Measurements from ENCODE around the gene URB2. TPM values are rescaled to one million over a fixed set of nuclear protein-coding genes. Genes with fewer than 3 reads are reported as not detected.

URB2 gene
- total RNA-seq (2021; ENCODE audit: unreplicated experiment) (21.9 TPM), Bru-seq, nascent RNA (percentile 82 among the genes with signal in this experiment), BruChase-seq, experiment 1, labeled RNA remaining after a 2-hour chase (percentile 89 among the genes with signal in this experiment), BruChase-seq, experiment 2, labeled RNA remaining after a 6-hour chase (percentile 72 among the genes with signal in this experiment)
- 8.6 TPM for polyA plus RNA-seq (2012; ENCODE audit: insufficient read length)
- long read RNA-seq, full-length matches to known transcripts = 28 of 55 reads
- long read RNA-seq, partial matches to known transcripts = 14 of 55 reads
- long read RNA-seq, other reads (novel, unspliced or antisense) = 13 of 55 reads

DNA sequence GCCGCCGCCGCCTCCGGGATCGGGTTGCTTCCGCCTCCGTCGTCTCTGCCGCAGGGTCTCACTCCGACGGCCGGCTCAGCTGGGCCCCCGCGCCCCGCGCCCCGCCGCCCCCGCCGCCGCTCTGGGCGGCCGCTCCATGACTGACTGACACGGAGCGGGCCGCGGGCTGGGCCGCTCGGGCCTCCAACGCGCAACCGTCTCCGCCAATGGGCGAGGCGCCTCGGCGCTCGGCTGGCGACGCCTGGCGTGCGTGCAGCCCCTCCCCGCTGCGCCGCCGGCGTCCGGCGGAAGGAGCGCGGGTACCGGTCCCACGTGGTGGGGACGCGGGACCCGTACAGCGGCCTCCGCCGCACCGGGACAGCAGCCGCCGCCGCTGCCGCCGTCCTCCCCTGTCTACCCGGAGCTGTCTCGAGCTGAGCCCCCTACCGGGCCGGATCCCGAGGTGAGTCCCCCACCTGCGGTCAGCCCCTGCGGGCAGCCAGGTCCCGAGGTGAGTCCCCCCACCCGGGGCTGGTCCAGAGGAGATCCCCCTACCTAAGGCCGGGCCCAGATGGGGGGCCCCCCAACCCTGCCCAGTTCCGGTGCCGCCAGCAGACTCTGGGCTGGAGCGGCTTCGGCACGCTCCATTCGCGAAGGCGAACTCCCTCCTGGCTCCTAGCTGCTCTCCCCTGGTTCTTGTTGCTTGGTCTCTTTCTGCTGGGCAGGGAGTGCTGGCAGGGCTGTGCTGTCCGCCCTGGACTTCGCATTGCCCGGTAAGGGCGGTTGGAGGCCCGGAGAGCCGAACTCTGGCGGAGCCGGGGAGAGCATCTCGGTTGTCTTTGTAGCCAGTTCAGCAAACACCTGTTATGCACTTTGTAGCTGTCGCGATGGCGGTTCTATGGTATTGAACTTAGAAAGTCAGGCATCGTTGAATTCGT lies at the start of gene URB2, which contains the start of gene TAF5L:
TSS of gene URB2 (plus strand) at position 333 of the 917 bp plus-strand sequence. CDS start 1,387 bp downstream, outside the sequence.
TSS of gene TAF5L (minus strand) at position 208 of the 917 bp plus-strand sequence. CDS start 11,640 bp downstream, outside the sequence.
- H3K27me3 ChIP-seq (ENCODE audit: control insufficient read depth, insufficient read depth, low read length) = no peaks in the 10 kb centered on the region
- ChIA-PET POLR2A (no interaction called here), CTCF (no interaction called here)
- DNase-seq (ENCODE audit: low read depth, low spot score) = peak; percentile 17
- no peaks in the 10 kb centered on the region for H3K9me3 ChIP-seq (ENCODE audit: control insufficient read depth, insufficient read depth, low read depth, low read length)
- H3K36me3 ChIP-seq (ENCODE audit: control insufficient read depth, insufficient read depth, low read length) = peaks cover 7% of the 10 kb centered on the region
- no TSS peak for BruUV-seq (replicated peaks)
- peak within 1 kb of the TSS; percentile 91 for H3K27ac ChIP-seq (ENCODE audit: low read length)
- peak within 1 kb of the TSS; percentile 95 to 100 for H3K4me3 ChIP-seq (ENCODE audit: low read depth in 2 of 2, low read length in 2 of 2)
- intact Hi-C loops (cut with micrococcal nuclease; ENCODE audit: unreplicated experiment) (no loop called here), in situ Hi-C loops (cut with HindIII; ENCODE audit: low pct_unique_long_range_greater_than_20kb, low sequenced_read_pairs) (no loop called here)
- peak; percentile 35; the same call in 1 of the 2 replicates for TF ChIP-seq TCF7L2 (IDR thresholded peaks at IDR 0.05; ENCODE audit: low read depth, low read length)
- TF ChIP-seq CTCF (IDR thresholded peaks at IDR 0.05) = no peak
- TF ChIP-seq SIN3A (IDR thresholded peaks at IDR 0.05; ENCODE audit: borderline replicate concordance, insufficient read depth, low read depth, low read length) = peak; percentile 98; the same call in 1 of the 2 replicates
- peak; percentile 65 for TF ChIP-seq POLR2AphosphoS5 (IDR thresholded peaks at IDR 0.05; ENCODE audit: low read depth, low read length)
- TF ChIP-seq, protein P1, sequence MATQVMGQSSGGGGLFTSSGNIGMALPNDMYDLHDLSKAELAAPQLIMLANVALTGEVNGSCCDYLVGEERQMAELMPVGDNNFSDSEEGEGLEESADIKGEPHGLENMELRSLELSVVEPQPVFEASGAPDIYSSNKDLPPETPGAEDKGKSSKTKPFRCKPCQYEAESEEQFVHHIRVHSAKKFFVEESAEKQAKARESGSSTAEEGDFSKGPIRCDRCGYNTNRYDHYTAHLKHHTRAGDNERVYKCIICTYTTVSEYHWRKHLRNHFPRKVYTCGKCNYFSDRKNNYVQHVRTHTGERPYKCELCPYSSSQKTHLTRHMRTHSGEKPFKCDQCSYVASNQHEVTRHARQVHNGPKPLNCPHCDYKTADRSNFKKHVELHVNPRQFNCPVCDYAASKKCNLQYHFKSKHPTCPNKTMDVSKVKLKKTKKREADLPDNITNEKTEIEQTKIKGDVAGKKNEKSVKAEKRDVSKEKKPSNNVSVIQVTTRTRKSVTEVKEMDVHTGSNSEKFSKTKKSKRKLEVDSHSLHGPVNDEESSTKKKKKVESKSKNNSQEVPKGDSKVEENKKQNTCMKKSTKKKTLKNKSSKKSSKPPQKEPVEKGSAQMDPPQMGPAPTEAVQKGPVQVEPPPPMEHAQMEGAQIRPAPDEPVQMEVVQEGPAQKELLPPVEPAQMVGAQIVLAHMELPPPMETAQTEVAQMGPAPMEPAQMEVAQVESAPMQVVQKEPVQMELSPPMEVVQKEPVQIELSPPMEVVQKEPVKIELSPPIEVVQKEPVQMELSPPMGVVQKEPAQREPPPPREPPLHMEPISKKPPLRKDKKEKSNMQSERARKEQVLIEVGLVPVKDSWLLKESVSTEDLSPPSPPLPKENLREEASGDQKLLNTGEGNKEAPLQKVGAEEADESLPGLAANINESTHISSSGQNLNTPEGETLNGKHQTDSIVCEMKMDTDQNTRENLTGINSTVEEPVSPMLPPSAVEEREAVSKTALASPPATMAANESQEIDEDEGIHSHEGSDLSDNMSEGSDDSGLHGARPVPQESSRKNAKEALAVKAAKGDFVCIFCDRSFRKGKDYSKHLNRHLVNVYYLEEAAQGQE (IDR thresholded peaks at IDR 0.05; ENCODE audit: insufficient read depth in 1 of 2, low read depth in 2 of 2, low read length in 1 of 2) = no peak
- ATAC-seq = peak; percentile 98
- peaks cover 20% of the 10 kb centered on the region for H3K4me1 ChIP-seq (ENCODE audit: control insufficient read depth, insufficient read depth, low read length)

GRCh38 chr1:229578168-229579058 lies 47.6 kb upstream of the URB2 start:
- Histone ChIP-seq H3K4me3 (ENCODE audit: low read depth in 2 of 2, low read length in 2 of 2) (no peak overlapping the region), H3K9me3 (ENCODE audit: control insufficient read depth, insufficient read depth, low read depth, low read length) (no peaks in the 10 kb centered on the region), H3K27me3 (ENCODE audit: control insufficient read depth, insufficient read depth, low read length) (no peaks in the 10 kb centered on the region), H3K4me1 (ENCODE audit: control insufficient read depth, insufficient read depth, low read length) (no peaks in the 10 kb centered on the region), H3K36me3 (ENCODE audit: control insufficient read depth, insufficient read depth, low read length) (no peaks in the 10 kb centered on the region), H3K27ac (ENCODE audit: low read length) (no peak overlapping the region)
- no TSS peak for BruUV-seq (replicated peaks)
- ChIA-PET CTCF (no interaction called here), POLR2A (interaction anchor here (0.7 kb wide), 1 partner anchor 57 kb away, joined by 12 read pairs; no protein-coding TSS in a partner anchor)
- DNase-seq (ENCODE audit: low read depth, low spot score) = no peak
- in situ Hi-C loops (cut with HindIII; ENCODE audit: low pct_unique_long_range_greater_than_20kb, low sequenced_read_pairs) = no loop called here
- no peak for TF ChIP-seq POLR2AphosphoS5 (IDR thresholded peaks at IDR 0.05; ENCODE audit: low read depth, low read length)
- TF ChIP-seq CTCF (IDR thresholded peaks at IDR 0.05) = no peak
- TF ChIP-seq SIN3A (IDR thresholded peaks at IDR 0.05; ENCODE audit: borderline replicate concordance, insufficient read depth, low read depth, low read length) = no peak
- TF ChIP-seq TCF7L2 (IDR thresholded peaks at IDR 0.05; ENCODE audit: low read depth, low read length) = no peak
- TF ChIP-seq, protein P1 (IDR thresholded peaks at IDR 0.05; ENCODE audit: insufficient read depth in 1 of 2, low read depth in 2 of 2, low read length in 1 of 2) = no peak
- ATAC-seq = no peak
- intact Hi-C loops (cut with micrococcal nuclease; ENCODE audit: unreplicated experiment) = no loop called here

Data from Panc1 (cell line).